IMR-90 (cell line): ENCODE results near the gene PDLIM4. TPM values are rescaled to one million over a fixed set of nuclear protein-coding genes. Genes with fewer than 3 reads are reported as not detected.

Experiments
- ATAC-seq: fragments of 200-7000 bp; cut with Tn5 transposase; 2 replicates; pipeline ENCODE4 v1.9.1; 2020; ENCODE audit warnings: low read depth, mild to moderate bottlenecking, moderate library complexity
- BruUV-seq: library from RNA; stranded (reverse); fragments of 400-500 nt; replicated peaks from 2 replicates; lab custom pipeline; 2021; lab: Mats Ljungman, UMichigan
- CTCF ChIA-PET: fragments of 300-600 bp; formaldehyde crosslinking; extraction: SDS; loops from one replicate; lab custom pipeline; 2021; ENCODE audit warnings: antibody characterized with exemption; lab: Yijun Ruan, JAX
- POLR2A ChIA-PET: fragments of 300-600 bp; sonication (Branson Sonifier 250); formaldehyde crosslinking; loops from one replicate; lab custom pipeline; 2022; ENCODE audit warnings: antibody characterized with exemption; ENCODE audit not compliant: unreplicated experiment; lab: Charles Lee
- DNase-seq: peaks from one replicate; pipeline ENCODE4 v3.0.0; 2013
- H2AFZ ChIP-seq: replicated peaks from 2 replicates; pipeline ENCODE3; 2013; ENCODE audit warnings: low read length, mild to moderate bottlenecking; ENCODE audit not compliant: poor library complexity
- H2AK5ac ChIP-seq: 2 replicates; pipeline ENCODE4 v1.6.1; 2013; ENCODE audit warnings: low read depth, low read length, inconsistent platforms
- H2AK9ac ChIP-seq: replicated peaks from 2 replicates; pipeline ENCODE3; 2013; ENCODE audit warnings: mild to moderate bottlenecking, low read depth, low read length, moderate library complexity; ENCODE audit not compliant: poor library complexity
- H2BK120ac ChIP-seq: 2 replicates; pipeline ENCODE4 v1.6.1; 2013; ENCODE audit warnings: low read depth, low read length, inconsistent platforms
- H2BK15ac ChIP-seq: 3 replicates; pipeline ENCODE4 v1.6.1; 2013; ENCODE audit warnings: low read depth, low read length, inconsistent platforms
- H2BK20ac ChIP-seq: 2 replicates; pipeline ENCODE4 v1.6.1; 2013; ENCODE audit warnings: low read depth, mild to moderate bottlenecking, inconsistent platforms, low read length, moderate library complexity
- H2BK5ac ChIP-seq: 2 replicates; pipeline ENCODE4 v1.6.1; 2013; ENCODE audit warnings: mild to moderate bottlenecking, low read depth, low read length, inconsistent platforms; ENCODE audit not compliant: poor library complexity, severe bottlenecking
- H3K14ac ChIP-seq: replicated peaks from 2 replicates; pipeline ENCODE4 v1.6.1; 2013; ENCODE audit warnings: low read depth, low read length, inconsistent platforms
- H3K18ac ChIP-seq: 2 replicates; pipeline ENCODE4 v1.6.1; 2013; ENCODE audit warnings: low read depth, low read length, control low read depth
- H3K23ac ChIP-seq: 2 replicates; pipeline ENCODE4 v1.6.1; 2013; ENCODE audit warnings: low read depth, low read length, inconsistent platforms
- H3K27ac ChIP-seq: 2 replicates; pipeline ENCODE4 v1.5.1; 2013; ENCODE audit warnings: mild to moderate bottlenecking, control low read depth, low read length; ENCODE audit not compliant: insufficient read depth
- H3K27me3 ChIP-seq: 2 replicates; pipeline ENCODE4 v1.6.1; 2013; ENCODE audit warnings: low read length; ENCODE audit not compliant: control insufficient read depth, insufficient read depth
- H3K36me3 ChIP-seq: 2 replicates; pipeline ENCODE4 v1.6.1; 2013; ENCODE audit warnings: low read length, mixed read lengths; ENCODE audit not compliant: control insufficient read depth, insufficient read depth
- H3K4ac ChIP-seq: 2 replicates; pipeline ENCODE4 v1.6.1; 2013; ENCODE audit warnings: low read depth, low read length, inconsistent platforms
- H3K4me1 ChIP-seq: 2 replicates; pipeline ENCODE4 v1.6.1; 2013; ENCODE audit warnings: low read length, mixed read lengths; ENCODE audit not compliant: control insufficient read depth, insufficient read depth
- H3K4me2 ChIP-seq: 2 replicates; pipeline ENCODE4 v1.6.1; 2013; ENCODE audit warnings: low read depth, mild to moderate bottlenecking, control low read depth, low read length, moderate library complexity
- H3K4me3 ChIP-seq: 2 replicates; pipeline ENCODE4 v1.5.1; 2013; ENCODE audit warnings: low read depth, mild to moderate bottlenecking, control low read depth, low read length, moderate library complexity; ENCODE audit not compliant: insufficient read depth
- H3K56ac ChIP-seq: 2 replicates; pipeline ENCODE4 v1.6.1; 2013; ENCODE audit warnings: low read length, inconsistent platforms; ENCODE audit not compliant: insufficient read depth; ENCODE audit errors: extremely low read depth
- H3K79me1 ChIP-seq, 2 experiments: 2 replicates each; pipeline ENCODE4 v1.6.1; 2013; ENCODE audit warnings: low read length in 2 of 2, inconsistent platforms in 1 of 2, low read depth in 1 of 2
- H3K9ac ChIP-seq: 2 replicates; pipeline ENCODE4 v1.6.1; 2013; ENCODE audit warnings: low read depth, low read length, control low read depth
- H3K9me1 ChIP-seq: 2 replicates; pipeline ENCODE4 v1.6.1; 2013; ENCODE audit warnings: low read length, inconsistent platforms; ENCODE audit not compliant: insufficient read depth
- H3K9me3 ChIP-seq: 2 replicates; pipeline ENCODE4 v1.6.1; 2013; ENCODE audit warnings: low read length; ENCODE audit not compliant: control insufficient read depth, insufficient read depth
- H4K20me1 ChIP-seq: 2 replicates; pipeline ENCODE4 v1.6.1; 2013; ENCODE audit warnings: low read length, inconsistent platforms; ENCODE audit not compliant: insufficient read depth
- H4K5ac ChIP-seq: 2 replicates; pipeline ENCODE4 v1.6.1; 2013; ENCODE audit warnings: mild to moderate bottlenecking, low read depth, low read length, control low read depth
- H4K8ac ChIP-seq, 2 experiments: 2 replicates each; pipeline ENCODE4 v1.6.1; 2013; ENCODE audit warnings: low read depth in 2 of 2, low read length in 2 of 2, control low read depth in 1 of 2, inconsistent platforms in 1 of 2
- H4K91ac ChIP-seq: 2 replicates; pipeline ENCODE4 v1.6.1; 2013; ENCODE audit warnings: low read depth, low read length, inconsistent platforms; ENCODE audit not compliant: insufficient read depth
- BHLHE40 ChIP-seq: fragments of 150-350 bp; IDR thresholded peaks from 2 replicates; pipeline ENCODE4 v1.6.1; 2016; ENCODE audit warnings: mild to moderate bottlenecking, low read depth, low read length
- CEBPB ChIP-seq: IDR thresholded peaks from 2 replicates; pipeline ENCODE4 v1.6.1; 2012; ENCODE audit warnings: low read depth, low read length, improper control_type of control experiment
- CHD1 ChIP-seq: IDR thresholded peaks from 2 replicates; pipeline ENCODE4 v1.6.1; 2012; ENCODE audit warnings: low read depth, low read length, improper control_type of control experiment
- CTCF ChIP-seq: conservative IDR thresholded peaks from 2 replicates; pipeline ENCODE4 v1.5.1; 2012; ENCODE audit warnings: mild to moderate bottlenecking, low read depth, low read length, improper control_type of control experiment
- FOS ChIP-seq: fragments of 150-350 bp; IDR thresholded peaks from 2 replicates; pipeline ENCODE4 v1.6.1; 2016; ENCODE audit warnings: low read depth, low read length
- MAFK ChIP-seq: IDR thresholded peaks from 2 replicates; pipeline ENCODE4 v1.6.1; 2012; ENCODE audit warnings: low read depth, low read length, improper control_type of control experiment
- MAZ ChIP-seq: IDR thresholded peaks from 2 replicates; pipeline ENCODE4 v1.6.1; 2012; ENCODE audit warnings: low read depth, mild to moderate bottlenecking, low read length, improper control_type of control experiment, moderate library complexity, borderline replicate concordance
- MXI1 ChIP-seq: IDR thresholded peaks from 2 replicates; pipeline ENCODE4 v1.6.1; 2012; ENCODE audit warnings: low read depth, mild to moderate bottlenecking, low read length, moderate library complexity, borderline replicate concordance
- NFE2L2 ChIP-seq: fragments of 150-350 bp; IDR thresholded peaks from 2 replicates; pipeline ENCODE4 v1.6.1; 2016; ENCODE audit warnings: low read depth, mild to moderate bottlenecking, low read length
- POLR2A ChIP-seq: IDR thresholded peaks from 2 replicates; pipeline ENCODE4 v1.6.1; 2012; ENCODE audit warnings: mild to moderate bottlenecking, low read depth, low read length
- RAD21 ChIP-seq: IDR thresholded peaks from 2 replicates; pipeline ENCODE4 v1.6.1; 2012; ENCODE audit warnings: low read length, improper control_type of control experiment
- RCOR1 ChIP-seq: IDR thresholded peaks from 2 replicates; pipeline ENCODE4 v1.6.1; 2012; ENCODE audit warnings: mild to moderate bottlenecking, low read length, improper control_type of control experiment; ENCODE audit not compliant: insufficient replicate concordance
- RFX5 ChIP-seq: IDR thresholded peaks from 2 replicates; pipeline ENCODE4 v1.8.0; 2012; ENCODE audit warnings: low read depth, mild to moderate bottlenecking, low read length, moderate library complexity
- SMC3 ChIP-seq: fragments of 150-350 bp; IDR thresholded peaks from 2 replicates; pipeline ENCODE4 v1.6.1; 2016; ENCODE audit warnings: low read depth, mild to moderate bottlenecking, antibody characterized with exemption, low read length, moderate library complexity
- WGBS, 2 experiments: methylation state at CpG; one replicate each; pipeline versions ENCODE4 v1.1.5 to v1.1.7; 2013; ENCODE audit warnings: missing lambda C conversion rate in 2 of 2; ENCODE audit not compliant: insufficient read length in 1 of 2; ENCODE audit errors: extremely low coverage in 2 of 2; 5-methylcytosine and 5-hydroxymethylcytosine counted together
- dilution Hi-C: fragments of 300-500 bp; cut with HindIII; formaldehyde crosslinking; loops from one replicate; pipeline ENCODE4 v1.14.3; 2018; ENCODE audit warnings: low sequenced_read_pairs; ENCODE audit not compliant: unreplicated experiment
- in situ Hi-C: fragments of 300-500 bp; cut with MboI; formaldehyde crosslinking; loops from 3 replicates; pipeline ENCODE4 v1.14.3; 2019; ENCODE audit warnings: low sequenced_read_pairs, inconsistent platforms, mixed read lengths
- intact Hi-C: fragments of 100-400 bp; cut with micrococcal nuclease; formaldehyde crosslinking; loops from 2 replicates; pipeline ENCODE4 v1.10.0; 2022
- polyA plus RNA-seq, 3 experiments: library from polyadenylated mRNA; depleted of rRNA; stranded (reverse); fragments of >200 nt; gene quantifications; 2 replicates each; pipeline ENCODE4 v1.2.3, GENCODE V29; 2012; ENCODE audit warnings: low replicate concordance in 1 of 3
- total RNA-seq: library from RNA; depleted of rRNA; stranded (reverse); fragments of >200 nt; gene quantifications from 2 replicates; pipeline ENCODE4 v1.2.3, GENCODE V29; 2012
- TF ChIP-seq, protein P1 (sequence below): fragments of 150-350 bp; IDR thresholded peaks from 2 replicates; pipeline ENCODE4 v1.6.1; 2017; ENCODE audit warnings: mild to moderate bottlenecking, antibody characterized with exemption, low read length, low read depth
- TF ChIP-seq, protein P2 (sequence below): fragments of 150-350 bp; IDR thresholded peaks from 2 replicates; pipeline ENCODE4 v1.6.1; 2016; ENCODE audit warnings: low read depth, mild to moderate bottlenecking, low read length, moderate library complexity, borderline replicate concordance

Gene PDLIM4
- total and polyA plus RNA-seq, 2 of the 4 experiments (the other 2 are of a cell fraction), result 61.1 to 214 TPM

DNA sequence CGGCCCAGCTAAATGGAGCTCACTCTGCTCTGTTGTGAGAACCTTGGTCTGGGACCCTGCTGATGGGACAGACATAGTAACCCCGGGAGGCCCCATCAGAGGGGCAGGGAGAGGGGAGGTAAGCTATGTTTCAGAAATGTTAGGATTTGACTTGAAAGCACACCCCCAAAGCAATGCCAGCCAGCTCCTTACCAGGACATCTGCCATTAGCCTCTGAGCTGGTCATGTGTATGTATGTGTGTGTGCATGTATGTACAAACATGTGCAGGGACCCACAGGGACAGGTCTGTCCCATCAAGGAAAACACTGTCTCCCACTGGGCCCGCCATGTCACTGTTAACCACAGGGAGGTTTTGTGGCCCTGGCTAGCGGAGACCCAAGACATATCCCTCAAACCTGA, 51.2 kb downstream of the PDLIM4 start:
- in situ Hi-C loops, result no loop called here
- no peak for TF ChIP-seq POLR2A
- TF ChIP-seq, protein P1, sequence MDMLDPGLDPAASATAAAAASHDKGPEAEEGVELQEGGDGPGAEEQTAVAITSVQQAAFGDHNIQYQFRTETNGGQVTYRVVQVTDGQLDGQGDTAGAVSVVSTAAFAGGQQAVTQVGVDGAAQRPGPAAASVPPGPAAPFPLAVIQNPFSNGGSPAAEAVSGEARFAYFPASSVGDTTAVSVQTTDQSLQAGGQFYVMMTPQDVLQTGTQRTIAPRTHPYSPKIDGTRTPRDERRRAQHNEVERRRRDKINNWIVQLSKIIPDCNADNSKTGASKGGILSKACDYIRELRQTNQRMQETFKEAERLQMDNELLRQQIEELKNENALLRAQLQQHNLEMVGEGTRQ, result no peak
- TF ChIP-seq CEBPB, result no peak
- TF ChIP-seq CTCF, result no peak
- no peak for TF ChIP-seq MAZ
- TF ChIP-seq RCOR1, result no peak
- TF ChIP-seq BHLHE40, result no peak
- no peak for TF ChIP-seq MAFK
- no peak for TF ChIP-seq NFE2L2
- no peak for TF ChIP-seq RFX5
- TF ChIP-seq, protein P2, sequence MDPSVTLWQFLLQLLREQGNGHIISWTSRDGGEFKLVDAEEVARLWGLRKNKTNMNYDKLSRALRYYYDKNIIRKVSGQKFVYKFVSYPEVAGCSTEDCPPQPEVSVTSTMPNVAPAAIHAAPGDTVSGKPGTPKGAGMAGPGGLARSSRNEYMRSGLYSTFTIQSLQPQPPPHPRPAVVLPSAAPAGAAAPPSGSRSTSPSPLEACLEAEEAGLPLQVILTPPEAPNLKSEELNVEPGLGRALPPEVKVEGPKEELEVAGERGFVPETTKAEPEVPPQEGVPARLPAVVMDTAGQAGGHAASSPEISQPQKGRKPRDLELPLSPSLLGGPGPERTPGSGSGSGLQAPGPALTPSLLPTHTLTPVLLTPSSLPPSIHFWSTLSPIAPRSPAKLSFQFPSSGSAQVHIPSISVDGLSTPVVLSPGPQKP, result no peak
- no peak for TF ChIP-seq CHD1
- TF ChIP-seq SMC3, result no peak
- no peak for TF ChIP-seq RAD21
- TF ChIP-seq MXI1, result no peak
- no peak for TF ChIP-seq FOS
- no peak overlapping the region for H2AFZ ChIP-seq

More for the DNA sequence above, 51.2 kb downstream of the PDLIM4 start:
- Histone ChIP-seq H3K14ac (no peak overlapping the region), H3K4me2 (no peak overlapping the region), H2BK5ac (no peak overlapping the region), H4K8ac (no peak overlapping the region), H3K9ac (no peak overlapping the region), H3K18ac (no peak overlapping the region), H2AK9ac (no peak overlapping the region), H3K36me3 (no peaks in the 10 kb centered on the region), H2BK120ac (no peak overlapping the region), H3K4me3 (no peak overlapping the region), H2BK20ac (no peak overlapping the region), H4K5ac (no peak overlapping the region), H3K23ac (no peak overlapping the region), H3K27ac (no peak overlapping the region), H3K4ac (no peak overlapping the region), H3K56ac (no peak overlapping the region), H3K27me3 (no peaks in the 10 kb centered on the region), H2BK15ac (no peak overlapping the region), H4K20me1 (no peaks in the 10 kb centered on the region), H3K4me1 (no peaks in the 10 kb centered on the region), H2AK5ac (no peak overlapping the region), H3K9me1 (peaks cover 2% of the 10 kb centered on the region; the same call in 1 of the 2 replicates), H4K91ac (no peak overlapping the region), H3K79me1 (peaks cover 8 to 10% of the 10 kb centered on the region in 2 experiments; a peak in 3 of 4 replicates), H3K9me3 (no peaks in the 10 kb centered on the region; the same call in 1 of the 2 replicates)
- POLR2A ChIA-PET, result no interaction called here
- no TSS peak for BruUV-seq
- intact Hi-C loops (no loop called here), dilution Hi-C loops (no loop called here)
- DNase-seq, result no peak
- ATAC-seq, result no peak
- WGBS, 2 experiments, result 83% methylated on average over 1 of the region's 4 CpGs; no CpG with 5 or more reads in 1 of the 2 experiments
- CTCF ChIA-PET, result no interaction called here
